GM18861 (cell line): ENCODE data around the gene TWF2.
A peak's percentile ranks its signal among the peaks of the same experiment; 100 is the strongest.
"Not testable (repeated sequence)": the region's sequence is repeated elsewhere in the genome, so short reads cannot be mapped to it uniquely, and the experiment has no call there.

ENCODE experiments used
- ATAC-seq: cut with Tn5 transposase; IDR thresholded peaks from one replicate; pipeline ENCODE4 v1.9.1; 2021; ENCODE audit not compliant: unreplicated experiment

Gene TWF2

GRCh38 chr3:52238761-52239701 lies at the start of gene TWF2:
TSS of gene TWF2 (minus strand) at chr3:52239158. CDS start at chr3:52239016, 142 bp downstream.
- peak; percentile 47 for ATAC-seq

GRCh38 chr3:52288674-52289073 lies 49.7 kb upstream of the TWF2 start:
- no peak for ATAC-seq

- ATAC-seq: no peak
Measured at GRCh38 chr3:52286777-52287110, 47.8 kb upstream of the TWF2 start.

- ATAC-seq: not testable (repeated sequence)
Measured at GRCh38 chr3:52284051-52284450, 45.1 kb upstream of the TWF2 start.

- no peak for ATAC-seq
Measured at GRCh38 chr3:52283306-52283705, 44.3 kb upstream of the TWF2 start.

GRCh38 chr3:52281981-52282801 lies 43.2 kb upstream of the TWF2 start:
- no peak for ATAC-seq

GRCh38 chr3:52280050-52280461 lies 41.1 kb upstream of the TWF2 start:
- no peak for ATAC-seq

- ATAC-seq: no peak
Measured at GRCh38 chr3:52279596-52279995, 40.6 kb upstream of the TWF2 start.

- ATAC-seq: peak; percentile 60
Measured at GRCh38 chr3:52278510-52279069, 39.6 kb upstream of the TWF2 start, which contains the start of gene WDR82. TSS of gene WDR82 (minus strand) at chr3:52278649. CDS start at chr3:52278361, 288 bp downstream.

GRCh38 chr3:52277972-52278509 lies 39.1 kb upstream of the TWF2 start:
- peak; percentile 46 for ATAC-seq

GRCh38 chr3:52277071-52277964 lies 38.4 kb upstream of the TWF2 start:
- ATAC-seq: no peak

GRCh38 chr3:52274781-52275180 lies 35.8 kb upstream of the TWF2 start:
- not testable (repeated sequence) for ATAC-seq

- ATAC-seq: no peak
Measured at GRCh38 chr3:52272831-52273230, 33.9 kb upstream of the TWF2 start.

GRCh38 chr3:52272172-52272571 lies 33.2 kb upstream of the TWF2 start:
- not testable (repeated sequence) for ATAC-seq

GRCh38 chr3:52270252-52270754 lies 31.3 kb upstream of the TWF2 start:
- no peak for ATAC-seq

GRCh38 chr3:52269776-52270175 lies 30.8 kb upstream of the TWF2 start:
- ATAC-seq: no peak

GRCh38 chr3:52268036-52268435 lies 29.1 kb upstream of the TWF2 start:
- no peak for ATAC-seq

- no peak for ATAC-seq
Measured at GRCh38 chr3:52265387-52265786, 26.4 kb upstream of the TWF2 start.

- ATAC-seq: no peak
Measured at GRCh38 chr3:52262447-52262846, 23.5 kb upstream of the TWF2 start.

- no peak for ATAC-seq
Measured at GRCh38 chr3:52259448-52259847, 20.5 kb upstream of the TWF2 start.
